MM.1S (cell line): ENCODE measurements around the gene NYAP1.

Experiments used
- DNase-seq: peaks from one replicate; pipeline ENCODE4 v3.0.0-alpha.2; 2015
- H2AFZ ChIP-seq: fragments of 300-600 bp; sonication (generic); 2 replicates; pipeline ENCODE4 v1.6.0; 2016; ENCODE audit warnings: antibody characterized with exemption, low read length
- H3F3A ChIP-seq: fragments of 300-600 bp; sonication (generic); 2 replicates; pipeline ENCODE4 v1.6.1; 2016; ENCODE audit warnings: mild to moderate bottlenecking, antibody characterized with exemption, low read length, moderate library complexity, mixed read lengths; ENCODE audit not compliant: insufficient read depth
- H3K27ac ChIP-seq: fragments of 300-600 bp; sonication (generic); 2 replicates; pipeline ENCODE4 v1.5.1; 2016; ENCODE audit warnings: mild to moderate bottlenecking, low read length
- H3K27me3 ChIP-seq: fragments of 300-600 bp; sonication (generic); replicated peaks from 2 replicates; pipeline ENCODE4 v1.6.0; 2016; ENCODE audit warnings: low read length; ENCODE audit not compliant: insufficient read depth
- H3K36me3 ChIP-seq: fragments of 300-600 bp; sonication (generic); replicated peaks from 2 replicates; pipeline ENCODE4 v1.6.1; 2016; ENCODE audit warnings: mild to moderate bottlenecking, low read length, mixed read lengths; ENCODE audit not compliant: insufficient read depth
- H3K4me1 ChIP-seq: fragments of 300-600 bp; sonication (generic); 2 replicates; pipeline ENCODE4 v1.6.1; 2016; ENCODE audit warnings: low read length, mixed read lengths
- H3K4me2 ChIP-seq: fragments of 300-600 bp; sonication (generic); 2 replicates; pipeline ENCODE4 v1.6.0; 2016; ENCODE audit warnings: low read depth, low read length
- H3K4me3 ChIP-seq: fragments of 300-600 bp; sonication (generic); 2 replicates; pipeline ENCODE4 v1.5.1; 2016; ENCODE audit warnings: low read length, mixed read lengths
- H3K79me2 ChIP-seq: fragments of 300-600 bp; sonication (generic); 2 replicates; pipeline ENCODE4 v1.6.1; 2016; ENCODE audit warnings: mixed run types, low read length, mixed read lengths
- H3K9ac ChIP-seq: fragments of 300-600 bp; sonication (generic); 2 replicates; pipeline ENCODE4 v1.6.1; 2016; ENCODE audit warnings: low read length, mixed read lengths
- H3K9me2 ChIP-seq: fragments of 300-600 bp; sonication (generic); replicated peaks from 2 replicates; pipeline ENCODE4 v1.6.1; 2016; ENCODE audit warnings: mild to moderate bottlenecking, low read length, mixed read lengths; ENCODE audit not compliant: insufficient read depth
- H3K9me3 ChIP-seq: fragments of 300-600 bp; sonication (generic); replicated peaks from 2 replicates; pipeline ENCODE4 v1.6.1; 2016; ENCODE audit warnings: mild to moderate bottlenecking, low read length, mixed read lengths; ENCODE audit not compliant: insufficient read depth
- H4K20me1 ChIP-seq: fragments of 300-600 bp; sonication (generic); 2 replicates; pipeline ENCODE4 v1.6.1; 2016; ENCODE audit warnings: mild to moderate bottlenecking, low read length, moderate library complexity, mixed read lengths; ENCODE audit not compliant: insufficient read depth
- EZH2 ChIP-seq: fragments of 300-600 bp; sonication (generic); optimal IDR thresholded peaks from 2 replicates; pipeline ENCODE3; 2017; ENCODE audit warnings: low read depth, mild to moderate bottlenecking, antibody characterized with exemption, low read length, mixed read lengths
- EZH2phosphoT487 ChIP-seq: fragments of 300-600 bp; sonication (generic); IDR thresholded peaks from 2 replicates; pipeline ENCODE4 v1.6.1; 2018; ENCODE audit warnings: antibody characterized with exemption, low read length
- TF ChIP-seq, protein P1 (sequence below): fragments of 300-600 bp; sonication (generic); IDR thresholded peaks from 2 replicates; pipeline ENCODE4 v1.5.1; 2016; ENCODE audit warnings: antibody characterized with exemption, low read length, mixed read lengths

NYAP1 gene

DNA sequence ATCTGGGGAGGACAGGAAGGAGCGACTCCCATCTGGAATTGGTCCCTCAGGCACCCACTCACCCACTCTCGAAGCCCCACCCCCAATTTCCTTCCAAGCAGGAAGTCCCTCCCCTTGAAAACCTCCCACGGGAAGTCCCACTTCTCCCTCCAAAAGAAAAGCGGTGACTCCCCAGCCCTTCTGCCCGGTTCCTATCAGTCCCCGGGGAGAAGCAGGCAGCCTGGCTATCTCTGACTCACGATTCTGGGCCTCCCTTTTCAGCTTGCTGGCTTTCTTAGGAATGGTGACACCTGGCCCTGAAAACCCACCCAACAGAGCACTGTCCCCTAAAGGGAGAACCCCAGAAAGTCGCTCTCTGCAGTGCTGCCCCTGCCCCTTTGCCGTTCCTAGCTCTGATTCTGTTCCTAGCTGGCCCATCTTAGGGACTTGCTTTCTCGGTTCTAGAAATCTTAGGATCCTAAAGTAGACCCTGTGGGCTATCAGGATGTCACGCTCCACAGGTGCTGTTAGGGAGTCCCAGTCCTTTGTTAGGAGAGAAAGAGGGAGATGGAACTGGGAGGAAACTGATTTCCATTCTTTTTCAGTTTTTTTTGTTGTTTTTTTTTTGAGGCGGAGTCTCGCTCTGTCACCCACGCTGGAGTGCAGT, 10.8 kb upstream of the NYAP1 start:
- Histone ChIP-seq H3K4me3 (no peak overlapping the region), H3K9me2 (no peaks in the 10 kb centered on the region), H3K9me3 (no peaks in the 10 kb centered on the region), H3K9ac (no peak overlapping the region), H3K27ac (no peak overlapping the region), H4K20me1 (no peaks in the 10 kb centered on the region), H3K4me2 (no peak overlapping the region), H3K27me3 (no peaks in the 10 kb centered on the region), H3F3A (no peaks in the 10 kb centered on the region; the same call in 1 of the 2 replicates), H2AFZ (no peak overlapping the region), H3K4me1 (0 out of 2 replicates have a peak, but pooled peaks cover 5% of the 10 kb centered on the region), H3K79me2 (peaks cover 29% of the 10 kb centered on the region), H3K36me3 (no peaks in the 10 kb centered on the region)
- TF ChIP-seq, protein P1, sequence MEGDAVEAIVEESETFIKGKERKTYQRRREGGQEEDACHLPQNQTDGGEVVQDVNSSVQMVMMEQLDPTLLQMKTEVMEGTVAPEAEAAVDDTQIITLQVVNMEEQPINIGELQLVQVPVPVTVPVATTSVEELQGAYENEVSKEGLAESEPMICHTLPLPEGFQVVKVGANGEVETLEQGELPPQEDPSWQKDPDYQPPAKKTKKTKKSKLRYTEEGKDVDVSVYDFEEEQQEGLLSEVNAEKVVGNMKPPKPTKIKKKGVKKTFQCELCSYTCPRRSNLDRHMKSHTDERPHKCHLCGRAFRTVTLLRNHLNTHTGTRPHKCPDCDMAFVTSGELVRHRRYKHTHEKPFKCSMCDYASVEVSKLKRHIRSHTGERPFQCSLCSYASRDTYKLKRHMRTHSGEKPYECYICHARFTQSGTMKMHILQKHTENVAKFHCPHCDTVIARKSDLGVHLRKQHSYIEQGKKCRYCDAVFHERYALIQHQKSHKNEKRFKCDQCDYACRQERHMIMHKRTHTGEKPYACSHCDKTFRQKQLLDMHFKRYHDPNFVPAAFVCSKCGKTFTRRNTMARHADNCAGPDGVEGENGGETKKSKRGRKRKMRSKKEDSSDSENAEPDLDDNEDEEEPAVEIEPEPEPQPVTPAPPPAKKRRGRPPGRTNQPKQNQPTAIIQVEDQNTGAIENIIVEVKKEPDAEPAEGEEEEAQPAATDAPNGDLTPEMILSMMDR, result no peak
- TF ChIP-seq EZH2phosphoT487, result no peak
- TF ChIP-seq EZH2, result no peak
- no peak for DNase-seq

DNA sequence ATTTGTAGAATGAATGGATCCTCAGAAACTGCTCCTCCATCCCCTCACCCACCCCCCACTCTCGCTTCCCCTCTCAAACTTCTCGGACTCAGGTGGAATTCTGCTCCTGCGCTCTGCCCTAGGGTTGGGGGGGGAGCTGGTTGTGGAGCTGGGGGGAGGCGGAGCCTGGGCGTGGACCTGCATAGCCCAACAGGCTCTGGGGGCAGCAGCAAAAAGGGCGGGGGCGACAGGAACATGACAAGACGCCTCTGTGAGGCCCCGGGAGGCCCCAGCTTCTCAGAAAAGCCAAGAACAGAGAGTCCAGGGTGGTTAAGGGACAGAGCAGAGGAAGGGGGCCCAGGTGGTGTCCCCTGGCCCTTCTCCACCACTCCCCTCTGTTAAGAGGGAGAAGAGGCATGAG, 8.2 kb upstream of the NYAP1 start:
- H4K20me1 ChIP-seq, result no peaks in the 10 kb centered on the region
- no peaks in the 10 kb centered on the region for H3K27me3 ChIP-seq
- peaks cover 3% of the 10 kb centered on the region for H3F3A ChIP-seq
- H3K27ac ChIP-seq, result no peak overlapping the region
- TF ChIP-seq, protein P1, result no peak
- TF ChIP-seq EZH2 (no peak), EZH2phosphoT487 (no peak)
- no peaks in the 10 kb centered on the region for H3K9me2 ChIP-seq
- peaks cover 40% of the 10 kb centered on the region for H3K79me2 ChIP-seq
- no peak overlapping the region for H2AFZ ChIP-seq
- no peak overlapping the region for H3K4me2 ChIP-seq
- no peak overlapping the region for H3K9ac ChIP-seq
- no peaks in the 10 kb centered on the region for H3K36me3 ChIP-seq
- H3K9me3 ChIP-seq, result no peaks in the 10 kb centered on the region
- no peak overlapping the region for H3K4me3 ChIP-seq
- H3K4me1 ChIP-seq, result peaks cover 8% of the 10 kb centered on the region; the same call in 1 of the 2 replicates
- no peak for DNase-seq

DNA sequence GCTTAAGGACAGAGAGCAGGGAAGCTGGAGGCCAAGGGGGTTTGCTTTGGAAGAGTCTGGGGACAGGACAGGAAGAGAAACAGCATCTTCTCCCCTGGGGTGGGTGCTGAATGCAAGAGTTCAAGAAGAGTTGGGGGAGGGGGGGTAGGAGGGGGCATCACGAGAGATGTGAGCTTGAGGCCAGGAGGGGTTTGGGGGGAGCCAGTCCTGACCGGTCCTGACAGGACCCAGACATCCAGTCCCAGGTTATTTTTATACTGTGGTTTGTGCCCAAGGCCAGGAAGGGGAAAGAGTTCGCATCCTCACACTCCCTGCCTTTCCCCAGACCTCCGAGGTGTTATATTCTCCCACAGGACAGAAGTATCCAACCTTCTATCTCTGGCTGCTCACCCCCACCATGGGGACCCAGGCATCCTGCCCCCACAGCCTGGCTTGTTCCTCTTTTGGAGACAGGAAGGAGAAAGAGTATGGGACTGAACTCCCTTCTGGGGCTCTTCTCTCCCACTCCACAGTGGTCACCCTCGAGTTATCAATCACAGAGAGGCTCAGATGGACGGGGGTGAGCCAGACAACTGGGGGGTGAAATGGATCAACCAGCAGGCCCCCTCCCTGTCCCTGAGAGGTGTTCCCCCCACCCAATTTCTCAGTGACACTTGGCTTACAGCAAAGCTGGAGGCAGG, 7.5 kb upstream of the NYAP1 start:
- H3K4me2 ChIP-seq, result peak overlapping the region; percentile 61; the same call in 1 of the 2 replicates
- H3K36me3 ChIP-seq, result no peaks in the 10 kb centered on the region
- TF ChIP-seq EZH2 (no peak), EZH2phosphoT487 (no peak)
- H3K79me2 ChIP-seq, result peaks cover 40% of the 10 kb centered on the region
- no peak overlapping the region for H3K27ac ChIP-seq
- peaks cover 8% of the 10 kb centered on the region; the same call in 1 of the 2 replicates for H3K4me1 ChIP-seq
- H3K9me2 ChIP-seq, result no peaks in the 10 kb centered on the region
- H3K9me3 ChIP-seq, result no peaks in the 10 kb centered on the region
- H3K9ac ChIP-seq, result no peak overlapping the region
- H2AFZ ChIP-seq, result no peak overlapping the region
- no peak overlapping the region for H3K4me3 ChIP-seq
- no peaks in the 10 kb centered on the region for H4K20me1 ChIP-seq
- no peak for DNase-seq
- H3F3A ChIP-seq, result peaks cover 3% of the 10 kb centered on the region
- H3K27me3 ChIP-seq, result no peaks in the 10 kb centered on the region
